Pancreas (tissue), 10 donors: ENCODE data around the gene PLCB2. TPM values are rescaled to one million over a fixed set of nuclear protein-coding genes. Genes with fewer than 3 reads are reported as not detected.

Experiments used
- ATAC-seq, 4 donors: fragments of 200-7000 bp; cut with Tn5 transposase; one replicate each; pipeline versions ENCODE4 v1.8.0 to v1.9.1; 2020; ENCODE audit warnings: mild to moderate bottlenecking in 4 of 4, moderate library complexity in 4 of 4
- DNase-seq, 6 donors: peaks; one replicate each; pipeline ENCODE4 v3.0.0-alpha.2; 2020
- FAIRE-seq: peaks from 2 replicates; lab custom pipeline; 2012; peaks lifted over from hg19 to GRCh38; lab: Jason Lieb, UNC
- H3K27ac ChIP-seq, 4 donors: fragments of 200-600 bp; sonication (generic); 1 replicate in 3 of 4; 2 replicates in 1 of 4; pipeline versions ENCODE4 v1.5.0 to v1.8.0; 2020
- H3K27me3 ChIP-seq, 4 donors: fragments of 200-600 bp; one replicate each; pipeline ENCODE4 v1.8.0; 2021
- H3K36me3 ChIP-seq, 3 donors: fragments of 200-600 bp; sonication (generic) in 1 of 3; one replicate each; pipeline versions ENCODE4 v1.5.0 to v1.8.0; 2020 to 2021
- H3K4me1 ChIP-seq, 3 donors: fragments of 200-600 bp; one replicate each; pipeline ENCODE4 v1.8.0; 2021
- H3K4me3 ChIP-seq, 4 donors: fragments of 200-600 bp; sonication (generic) in 2 of 4; one replicate each; pipeline versions ENCODE4 v1.5.0 to v1.8.0; 2020 to 2021
- H3K9me3 ChIP-seq, 4 donors: fragments of 200-600 bp; one replicate each; pipeline ENCODE4 v1.8.0; 2021
- CTCF ChIP-seq, 4 donors: fragments of 200-600 bp; sonication (generic) in 3 of 4; IDR thresholded peaks; one replicate each; pipeline versions ENCODE4 v1.5.0 to v1.8.0; 2021; ENCODE audit warnings: antibody characterized with exemption in 4 of 4
- WGBS, 2 donors: extraction: QIAGEN DNeasy Blood & Tissue Kit; methylation state at CpG; one replicate each; pipeline ENCODE4 v1.1.7; 2013; 5-methylcytosine and 5-hydroxymethylcytosine counted together
- intact Hi-C, 3 donors: fragments of 100-400 bp; cut with DNase I; formaldehyde crosslinking; loops; one replicate each; pipeline versions ENCODE4 v1.11.1 to v1.14.2; 2022
- polyA plus RNA-seq, 2 donors: library from polyadenylated mRNA; stranded (reverse); fragments of 200-250 nt; gene quantifications; one replicate each; pipeline ENCODE4 v1.2.3, GENCODE V29; 2013
- total RNA-seq, 6 donors: library from RNA; stranded (reverse); fragmentation: NEBNext Ultra II Directional in 4 of 6; extraction: Animal tissue kit (Norgen Biotek cat#: 25700) in 4 of 6; gene quantifications; one replicate each; pipeline versions ENCODE4 v1.2.1 to v1.2.4, GENCODE V29; 2021 to 2023
- donor health status: healthy with polysubstance abuse.
- donor health status: DM: no; HTN: no; CAD: no; lungs with moderate emphysema.
- donor health status: DM: no; HTN: no; CAD: no.
- donor health status: control.
- donor health status: control.
- donor health status: Bipolar disorder and iron deficiency.
- donor health status: DM: yes; HTN: yes; CAD: no.
- donor health status: DM: no; HTN: no; CAD: no.
- donor health status: DM: no; HTN: no; CAD: no.
- donor health status: DM: yes; HTN: yes; CAD: no.

Gene PLCB2
- total and polyA plus RNA-seq, 8 donors, result 0.94 to 23.5 (median 5.7) TPM

GRCh38 chr15:40274350-40275274 lies 33.1 kb downstream of the PLCB2 start:
- DNase-seq, result peak; percentile 62 to 96 (median 86)
- Histone ChIP-seq H3K27ac (no peak overlapping the region), H3K36me3 (no peaks in the 10 kb centered on the region), H3K4me3 (no peak overlapping the region), H3K27me3 (no peaks in the 10 kb centered on the region), H3K9me3 (no peaks in the 10 kb centered on the region), H3K4me1 (peaks cover 0 to 3% (median 0%) of the 10 kb centered on the region in 3 donors)
- intact Hi-C loops, result loop anchor here in 2 of 3 donors (5.0 kb wide), 3 partner anchors 52 to 227 kb away; no protein-coding TSS in a partner anchor
- no peak for FAIRE-seq
- 50 to 56% methylated on average over 26 of the region's 26 CpGs for WGBS, 2 donors
- peak; percentile 100 for TF ChIP-seq CTCF (IDR thresholded peaks at IDR 0.05)
- ATAC-seq, result peak; percentile 66 to 87 (median 82)

GRCh38 chr15:40273428-40273827 lies 34.3 kb downstream of the PLCB2 start:
- DNase-seq (no peak), FAIRE-seq (no peak), ATAC-seq (no peak)
- intact Hi-C loops, result loop anchor here in 2 of 3 donors (2.0 to 5.0 kb wide), 3 partner anchors 51 to 226 kb away; no protein-coding TSS in a partner anchor
- H3K4me1 ChIP-seq, result no peaks in the 10 kb centered on the region
- no peaks in the 10 kb centered on the region for H3K9me3 ChIP-seq
- no peaks in the 10 kb centered on the region for H3K36me3 ChIP-seq
- H3K27me3 ChIP-seq, result no peaks in the 10 kb centered on the region
- H3K27ac ChIP-seq, result no peak overlapping the region
- WGBS, 2 donors, result 88 to 89% methylated on average over 9 of the region's 9 CpGs
- no peak overlapping the region for H3K4me3 ChIP-seq
- no peak for TF ChIP-seq CTCF (IDR thresholded peaks at IDR 0.05)

GRCh38 chr15:40272485-40273056 lies 35.2 kb downstream of the PLCB2 start:
- H3K9me3 ChIP-seq, result no peaks in the 10 kb centered on the region
- no peaks in the 10 kb centered on the region for H3K27me3 ChIP-seq
- H3K4me1 ChIP-seq, result no peaks in the 10 kb centered on the region
- 74 to 77% methylated on average over 20 of the region's 20 CpGs for WGBS, 2 donors
- ATAC-seq (peak in 2 of 4 donors; percentile 31 to 46), DNase-seq (peak in 1 of 6 donors; percentile 80), FAIRE-seq (no peak)
- intact Hi-C loops, result loop anchor here in 2 of 3 donors (2.0 to 5.0 kb wide), 3 partner anchors 50 to 225 kb away; no protein-coding TSS in a partner anchor
- no peak overlapping the region for H3K27ac ChIP-seq
- H3K4me3 ChIP-seq, result no peak overlapping the region
- no peaks in the 10 kb centered on the region for H3K36me3 ChIP-seq
- no peak for TF ChIP-seq CTCF (IDR thresholded peaks at IDR 0.05)

DNA sequence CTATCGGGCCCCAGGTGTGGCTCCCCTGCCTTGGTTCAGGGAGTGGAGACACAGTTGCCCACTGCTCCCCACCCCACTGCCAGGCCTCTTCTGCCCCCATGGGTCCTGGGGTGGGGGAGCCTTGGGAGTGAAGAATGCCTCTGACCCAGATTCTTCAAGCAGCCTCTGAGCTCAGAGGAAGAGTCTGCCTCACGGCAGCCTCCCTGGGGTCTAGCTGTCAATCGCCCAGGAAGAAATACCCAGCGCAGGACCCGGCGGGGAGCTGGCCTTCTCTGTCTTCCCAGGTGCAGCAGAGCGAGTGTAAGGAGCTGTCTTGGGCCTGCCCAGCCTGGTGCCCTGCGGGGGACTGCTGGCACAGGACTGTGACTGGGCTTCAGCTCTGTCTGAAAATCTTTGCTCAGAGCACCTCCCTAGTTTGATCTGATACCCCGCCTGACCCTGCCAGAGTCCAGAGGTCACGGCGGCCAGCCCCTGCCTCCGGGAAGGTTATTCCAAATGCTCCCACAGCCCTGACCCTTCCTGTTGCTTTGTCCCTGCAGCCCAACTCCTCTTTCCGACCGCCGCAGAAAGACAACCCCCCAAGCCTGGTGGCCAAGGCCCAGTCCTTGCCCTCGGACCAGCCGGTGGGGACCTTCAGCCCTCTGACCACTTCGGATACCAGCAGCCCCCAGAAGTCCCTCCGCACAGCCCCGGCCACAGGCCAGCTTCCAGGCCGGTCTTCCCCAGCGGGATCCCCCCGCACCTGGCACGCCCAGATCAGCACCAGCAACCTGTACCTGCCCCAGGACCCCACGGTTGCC lies 35.9 kb downstream of the PLCB2 start:
- Histone ChIP-seq H3K27ac (no peak overlapping the region), H3K4me3 (no peak overlapping the region), H3K36me3 (no peaks in the 10 kb centered on the region), H3K27me3 (no peaks in the 10 kb centered on the region), H3K9me3 (no peaks in the 10 kb centered on the region), H3K4me1 (no peaks in the 10 kb centered on the region)
- no peak for FAIRE-seq
- TF ChIP-seq CTCF (IDR thresholded peaks at IDR 0.05), result no peak
- DNase-seq, result peak in 1 of 6 donors; percentile 81
- 86 to 87% methylated on average over 25 of the region's 25 CpGs for WGBS, 2 donors
- no peak for ATAC-seq
- intact Hi-C loops, result loop anchor here in 2 of 3 donors (2.0 to 5.0 kb wide), 3 partner anchors 50 to 225 kb away; no protein-coding TSS in a partner anchor
